Measurements from ENCODE around the gene SRSF2.

DNA sequence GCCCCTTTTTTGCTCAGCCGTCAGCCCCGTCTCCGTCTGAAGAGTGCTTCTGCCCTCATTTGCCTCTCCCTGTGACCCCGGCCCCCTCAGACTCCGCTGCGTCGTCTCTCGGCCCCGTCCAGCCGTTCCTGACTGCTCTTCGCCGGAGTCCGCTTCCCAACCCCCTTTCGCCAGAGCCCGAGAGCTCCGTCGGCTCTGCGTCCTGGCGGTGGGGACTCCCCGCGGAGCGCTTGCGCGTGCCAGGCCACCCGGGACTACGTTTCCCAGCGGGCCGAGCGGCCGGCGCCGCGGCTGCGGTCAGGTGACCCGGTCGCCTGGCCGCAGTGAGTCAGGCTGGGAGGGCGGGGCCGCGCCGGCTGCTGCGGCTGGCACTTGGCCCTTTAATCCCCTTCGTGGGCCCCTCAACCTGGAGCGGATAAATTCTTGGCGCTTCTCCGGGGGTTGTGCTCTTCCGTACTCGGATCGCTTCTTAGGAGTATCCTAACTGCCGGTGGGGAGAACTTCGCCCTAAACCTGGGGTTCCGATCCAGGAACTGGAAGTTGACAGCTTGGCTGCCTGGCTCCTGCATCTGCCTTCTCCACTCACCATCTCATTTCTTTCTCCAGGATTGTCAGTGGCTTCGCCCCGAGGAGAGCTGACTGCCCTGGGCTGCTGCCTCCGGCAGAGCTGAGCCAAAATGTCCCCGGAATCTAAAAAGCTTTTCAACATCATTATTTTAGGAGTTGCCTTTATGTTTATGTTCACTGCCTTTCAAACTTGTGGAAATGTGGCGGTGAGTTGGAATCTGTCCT is 741 bp upstream of the SRSF2 start, which contains the start of gene MFSD11:
- TF ChIP-seq CTCF (IDR thresholded peaks at IDR 0.05; ENCODE audit: insufficient read depth, low read length, poor library complexity, severe bottlenecking) = no peak
- no peak for TF ChIP-seq EZH2phosphoT487 (conservative IDR thresholded peaks at IDR 0.05; ENCODE audit: low read length)
